ENCODE measurements around the gene TUT4.

DNA sequence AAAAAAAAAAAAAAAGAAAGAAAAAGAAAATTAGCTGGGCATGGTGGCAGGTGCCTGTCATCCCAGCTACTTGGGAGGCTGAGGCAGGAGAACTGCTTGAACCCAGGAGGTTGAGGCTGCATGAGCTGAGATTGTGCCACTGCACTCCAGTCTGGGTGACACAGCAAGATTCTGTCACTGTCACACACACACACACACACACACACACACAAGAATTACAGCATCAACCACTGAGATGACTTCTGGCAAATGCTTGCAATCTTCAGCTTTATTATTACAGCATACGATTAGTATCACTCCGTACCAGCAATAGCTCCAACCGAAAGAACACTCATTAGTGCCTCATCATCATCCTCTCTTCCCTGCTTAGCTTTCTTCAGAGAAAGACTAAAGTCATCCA is 153.3 kb downstream of the TUT4 start:
- TF ChIP-seq, protein P1, sequence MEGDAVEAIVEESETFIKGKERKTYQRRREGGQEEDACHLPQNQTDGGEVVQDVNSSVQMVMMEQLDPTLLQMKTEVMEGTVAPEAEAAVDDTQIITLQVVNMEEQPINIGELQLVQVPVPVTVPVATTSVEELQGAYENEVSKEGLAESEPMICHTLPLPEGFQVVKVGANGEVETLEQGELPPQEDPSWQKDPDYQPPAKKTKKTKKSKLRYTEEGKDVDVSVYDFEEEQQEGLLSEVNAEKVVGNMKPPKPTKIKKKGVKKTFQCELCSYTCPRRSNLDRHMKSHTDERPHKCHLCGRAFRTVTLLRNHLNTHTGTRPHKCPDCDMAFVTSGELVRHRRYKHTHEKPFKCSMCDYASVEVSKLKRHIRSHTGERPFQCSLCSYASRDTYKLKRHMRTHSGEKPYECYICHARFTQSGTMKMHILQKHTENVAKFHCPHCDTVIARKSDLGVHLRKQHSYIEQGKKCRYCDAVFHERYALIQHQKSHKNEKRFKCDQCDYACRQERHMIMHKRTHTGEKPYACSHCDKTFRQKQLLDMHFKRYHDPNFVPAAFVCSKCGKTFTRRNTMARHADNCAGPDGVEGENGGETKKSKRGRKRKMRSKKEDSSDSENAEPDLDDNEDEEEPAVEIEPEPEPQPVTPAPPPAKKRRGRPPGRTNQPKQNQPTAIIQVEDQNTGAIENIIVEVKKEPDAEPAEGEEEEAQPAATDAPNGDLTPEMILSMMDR (IDR thresholded peaks at IDR 0.05): no peak
- TF ChIP-seq POLR2A (IDR thresholded peaks at IDR 0.05): no peak

Measured in breast epithelium (tissue), 3 donors.